ENCODE measurements around the gene FAM47E. TPM values are rescaled to one million over a fixed set of nuclear protein-coding genes. Genes with fewer than 3 reads are reported as not detected.
A peak's percentile ranks its signal among the peaks of the same experiment; 100 is the strongest.

FAM47E gene
- total RNA-seq, result 1.0 and 5.7 TPM in 2 replicates

DNA sequence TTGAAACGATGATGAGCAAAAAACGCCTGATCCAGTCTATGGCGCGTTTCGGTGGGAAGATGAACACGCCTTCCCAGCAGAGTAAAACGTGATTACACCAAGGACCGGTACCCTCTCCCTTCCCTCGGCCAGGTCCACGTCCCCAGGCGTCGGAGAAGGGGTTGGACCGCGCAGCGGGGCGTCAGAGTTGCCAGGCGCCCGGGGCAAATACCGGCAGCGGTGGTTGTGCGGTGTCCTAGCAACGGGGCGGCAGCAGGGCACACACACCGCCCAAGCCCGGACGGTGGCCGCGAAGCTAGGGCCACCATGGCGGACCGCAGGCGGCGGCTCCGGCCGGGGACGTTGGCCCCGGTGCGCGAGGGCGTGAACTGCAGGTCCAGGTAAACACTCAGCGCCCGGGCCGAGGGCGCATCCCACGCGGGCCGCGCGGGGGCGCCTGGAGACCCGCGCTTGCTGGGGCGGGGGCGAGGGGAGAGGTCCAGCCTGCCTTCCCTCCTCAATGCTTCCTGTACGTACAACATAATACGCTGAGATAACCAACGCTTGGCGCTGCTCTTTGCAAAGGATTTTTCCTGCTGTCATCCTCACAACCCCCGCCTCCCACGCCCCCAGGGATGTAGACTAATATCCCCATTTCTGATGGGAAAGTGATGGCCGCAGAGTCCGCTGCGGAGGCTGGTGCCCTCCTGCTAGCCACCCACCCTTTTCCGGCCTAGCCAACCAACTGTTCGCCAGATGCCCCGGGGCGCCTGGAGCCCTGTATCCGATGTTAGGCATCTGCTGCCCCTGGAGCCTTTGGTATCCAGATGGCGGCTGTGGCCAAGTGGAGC lies at the start of gene FAM47E:
FAM47E (plus strand) TSS at position 281 of the 830 bp plus-strand sequence; CDS start at position 307, 26 bp downstream.
- DNase-seq (ENCODE audit: low read depth), result peak; percentile 59

DNA sequence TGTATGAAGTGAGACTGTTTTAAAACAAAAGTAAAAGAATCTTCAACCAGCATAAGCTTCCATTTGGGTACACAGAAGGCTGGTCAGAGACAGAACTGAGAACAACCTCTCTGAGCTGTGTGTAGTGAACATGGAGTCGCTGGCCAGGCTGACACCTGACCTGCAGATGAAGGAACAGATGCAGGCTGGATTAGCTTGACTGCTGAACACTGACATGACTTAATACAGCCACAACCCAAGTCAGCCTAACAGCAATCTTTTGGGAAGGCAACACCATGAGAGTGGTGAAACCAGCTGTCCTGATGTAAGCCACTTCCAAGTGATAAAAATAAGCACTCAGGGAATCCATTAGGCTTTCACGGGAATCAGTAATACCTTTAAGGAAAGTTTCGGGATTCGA lies 48.0 kb upstream of the FAM47E start:
- no peak for DNase-seq (ENCODE audit: low read depth)

DNA sequence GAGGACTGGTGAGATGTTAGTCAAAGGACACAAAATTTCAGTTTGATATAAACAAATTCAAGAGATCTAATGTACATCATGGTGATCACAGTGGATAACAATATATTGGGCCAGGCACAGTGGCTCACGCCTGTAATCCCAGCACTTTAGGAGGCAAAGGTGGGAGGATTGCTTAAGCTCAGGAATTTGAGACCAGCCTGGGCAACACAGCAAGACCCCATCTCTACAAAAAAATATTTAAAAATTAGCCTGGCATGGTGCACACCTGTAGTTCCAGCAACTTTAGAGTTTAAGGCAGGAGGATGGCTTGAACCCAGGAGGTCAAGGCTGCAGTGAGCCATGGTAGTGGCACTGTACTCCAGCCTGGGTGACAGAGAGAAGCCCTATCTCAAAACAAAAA lies 46.6 kb upstream of the FAM47E start:
- DNase-seq (ENCODE audit: low read depth), result no peak

DNA sequence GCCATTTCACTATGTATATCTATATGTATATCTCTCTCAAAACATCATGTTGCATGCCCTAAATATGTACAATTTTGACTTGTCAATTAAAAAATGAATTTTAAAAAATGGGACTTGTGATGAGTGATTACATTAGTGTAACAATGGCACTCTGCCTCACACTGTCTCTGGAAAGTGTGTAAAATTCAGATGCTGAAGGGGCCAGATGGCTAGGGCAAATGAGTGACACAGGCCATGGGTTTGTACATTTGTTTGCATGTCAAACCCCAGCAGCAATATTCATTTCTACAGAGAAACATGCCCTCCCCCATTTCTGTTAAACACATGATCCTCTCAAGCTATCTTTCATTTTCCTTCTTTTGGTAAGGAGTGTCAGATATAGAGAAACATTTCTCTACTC lies 46.0 kb upstream of the FAM47E start:
- no peak for DNase-seq (ENCODE audit: low read depth)

DNA sequence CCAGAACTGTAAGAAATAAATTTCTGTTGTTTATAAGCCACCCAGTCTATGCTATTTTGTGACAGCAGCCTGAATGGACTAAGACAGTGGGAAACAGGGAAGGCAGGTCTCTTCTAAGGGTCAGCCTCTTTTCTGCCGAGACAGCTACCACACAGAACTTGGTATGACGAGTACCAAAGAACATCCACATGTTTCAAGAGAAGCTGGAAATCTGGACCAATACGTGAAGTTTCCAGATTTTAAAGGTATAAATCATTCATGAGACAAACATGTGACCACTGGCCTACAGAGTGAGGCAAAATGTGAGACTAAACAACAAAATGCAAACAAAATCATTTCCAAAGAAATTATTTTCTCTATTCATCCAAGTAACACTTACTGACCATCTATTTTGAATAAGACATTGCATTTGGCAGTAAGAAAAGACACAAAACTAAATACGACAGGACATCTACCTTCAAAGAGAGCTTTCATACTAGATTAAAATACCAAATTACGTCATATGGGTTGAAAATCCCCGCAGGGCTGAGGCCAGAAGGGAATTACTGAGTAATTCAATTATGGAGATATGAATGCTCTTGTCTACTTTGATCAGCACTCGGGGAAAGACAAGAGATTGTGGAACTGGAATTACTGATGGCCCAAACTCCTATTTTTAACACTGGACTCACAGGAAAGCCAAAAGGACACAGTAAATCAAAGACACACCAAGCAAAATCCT lies 45.1 kb upstream of the FAM47E start:
- no peak for DNase-seq (ENCODE audit: low read depth)

DNA sequence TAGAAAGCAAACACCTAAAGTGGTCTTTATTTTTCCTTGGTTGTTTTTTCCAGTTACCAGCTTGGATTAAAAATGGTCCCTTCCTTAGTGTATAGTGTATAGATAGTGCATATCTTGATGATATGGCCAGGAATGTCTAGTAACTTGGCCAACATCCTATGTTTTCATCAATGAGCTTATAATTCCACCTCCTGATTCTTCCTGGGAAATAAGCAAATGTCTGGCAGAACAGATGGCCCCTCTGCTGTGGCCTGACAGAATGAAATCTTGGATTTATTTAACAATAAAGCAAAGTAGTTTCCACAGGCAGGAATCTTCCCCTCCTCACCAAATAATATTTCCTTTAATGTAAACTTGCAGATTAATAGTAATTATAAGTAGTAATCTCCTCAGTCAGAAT lies 44.0 kb upstream of the FAM47E start:
- no peak for DNase-seq (ENCODE audit: low read depth)

DNA sequence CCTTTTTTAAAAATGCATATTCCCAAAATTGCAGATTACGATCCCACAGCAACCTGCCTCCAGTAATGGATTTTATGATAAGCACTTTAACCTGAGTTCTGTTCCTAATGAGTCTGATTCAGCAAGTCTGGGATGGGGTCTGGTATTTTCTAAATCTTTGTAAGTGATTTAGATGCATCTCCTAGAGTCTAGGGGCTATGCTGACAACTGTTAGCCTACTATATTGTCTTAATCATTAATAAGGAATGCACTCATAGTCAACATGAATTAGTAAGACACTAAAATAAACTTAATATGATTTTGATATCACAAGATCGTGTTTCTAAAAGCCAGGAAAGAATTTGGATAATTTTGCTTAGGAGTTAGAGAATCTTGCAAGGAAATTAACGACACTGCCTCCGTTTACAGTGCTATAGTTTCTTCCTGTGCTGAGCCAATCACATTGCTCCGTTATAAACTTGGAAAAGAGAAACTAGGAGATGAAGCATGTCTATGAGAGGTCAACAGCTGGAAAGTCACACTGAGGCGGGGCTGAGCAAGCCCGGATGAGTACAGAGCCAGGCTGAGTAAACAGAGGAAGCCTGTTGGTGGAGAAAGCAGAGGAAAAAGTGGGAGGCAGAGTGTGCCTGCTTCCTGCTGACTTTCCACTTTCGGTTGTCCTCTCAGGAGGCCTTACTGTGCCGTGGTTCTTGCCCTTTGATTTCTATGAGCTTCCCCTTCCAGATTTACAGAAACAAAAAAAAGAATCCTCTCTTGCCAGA lies 43.3 kb upstream of the FAM47E start:
- DNase-seq (ENCODE audit: low read depth), result peak; percentile 74

- no peak for DNase-seq (ENCODE audit: low read depth)
These were observed 41.6 kb upstream of the FAM47E start for GRCh38 chr4:76209881-76210280.

- DNase-seq (ENCODE audit: low read depth), result no peak
These were observed 41.1 kb upstream of the FAM47E start for GRCh38 chr4:76210452-76210851.

- DNase-seq (ENCODE audit: low read depth), result no peak
These were observed 39.5 kb upstream of the FAM47E start for GRCh38 chr4:76211769-76212708.

- no peak for DNase-seq (ENCODE audit: low read depth)
These were observed 38.6 kb upstream of the FAM47E start for GRCh38 chr4:76212851-76213414.

DNA sequence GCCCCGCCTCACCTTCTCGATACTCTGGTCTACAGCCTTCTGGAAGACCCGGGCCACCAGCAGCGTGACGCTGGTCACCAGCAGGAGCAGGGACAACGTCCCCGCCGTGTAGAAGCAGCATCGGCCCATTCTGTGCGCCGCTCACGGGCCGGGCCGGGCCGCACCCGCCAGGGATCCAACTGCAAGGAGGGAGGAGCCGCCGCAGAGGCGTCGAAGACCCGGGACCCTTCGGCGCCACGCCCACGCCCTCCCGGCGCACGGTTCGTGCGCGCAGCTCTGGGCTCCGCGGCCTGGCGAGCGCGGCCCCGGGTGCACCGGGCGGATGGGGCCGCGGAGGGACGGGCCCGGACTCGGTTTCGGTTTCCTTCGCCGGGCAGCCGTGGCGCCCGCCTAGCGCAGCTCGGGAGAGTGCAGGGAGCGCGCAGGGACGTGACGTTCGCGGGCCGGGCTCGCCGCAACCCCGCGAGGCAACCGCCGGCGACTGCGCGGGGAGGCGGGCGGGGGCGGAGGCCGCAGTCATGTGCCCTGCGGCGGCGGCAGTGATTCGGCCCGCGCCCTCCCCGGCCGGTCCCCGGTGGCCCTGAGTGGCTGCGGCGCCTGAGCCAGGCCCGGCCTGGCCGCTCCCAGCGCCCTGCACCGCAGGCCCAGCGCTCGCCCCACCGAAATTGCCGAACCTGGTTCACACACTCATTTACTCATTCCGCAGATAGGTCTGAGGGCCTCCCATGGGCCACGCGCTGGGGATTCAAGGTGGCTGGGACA lies 37.9 kb upstream of the FAM47E start, which contains the start of gene SCARB2:
SCARB2 (minus strand) TSS at position 410 of the 762 bp plus-strand sequence; CDS start at position 129, 281 bp downstream.
- DNase-seq (ENCODE audit: low read depth), result no peak

DNA sequence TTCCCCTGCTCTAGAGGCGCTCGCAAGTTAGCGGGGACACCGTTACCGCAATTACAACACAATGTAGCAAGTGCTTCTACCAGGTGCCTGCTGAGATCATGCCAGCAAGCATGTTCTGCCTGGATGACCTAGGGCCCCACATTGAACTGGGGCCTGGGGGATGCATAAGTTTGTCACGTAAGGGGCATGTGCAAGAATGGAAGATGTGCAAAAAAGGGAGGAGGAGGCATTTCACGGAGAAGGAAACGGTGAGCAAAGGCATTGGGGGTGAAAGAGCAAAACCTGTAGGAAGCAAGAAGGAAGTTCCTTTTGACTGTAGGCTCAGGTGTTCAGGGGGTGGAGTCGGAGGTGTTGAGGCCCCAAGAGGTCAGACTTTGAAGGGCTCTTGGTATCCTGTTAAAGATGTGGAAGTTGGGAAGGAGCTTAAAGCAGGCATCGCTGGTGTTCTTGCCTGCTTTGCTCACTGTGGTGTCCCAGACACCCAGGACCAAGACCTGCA lies 37.3 kb upstream of the FAM47E start:
- DNase-seq (ENCODE audit: low read depth), result no peak

DNA sequence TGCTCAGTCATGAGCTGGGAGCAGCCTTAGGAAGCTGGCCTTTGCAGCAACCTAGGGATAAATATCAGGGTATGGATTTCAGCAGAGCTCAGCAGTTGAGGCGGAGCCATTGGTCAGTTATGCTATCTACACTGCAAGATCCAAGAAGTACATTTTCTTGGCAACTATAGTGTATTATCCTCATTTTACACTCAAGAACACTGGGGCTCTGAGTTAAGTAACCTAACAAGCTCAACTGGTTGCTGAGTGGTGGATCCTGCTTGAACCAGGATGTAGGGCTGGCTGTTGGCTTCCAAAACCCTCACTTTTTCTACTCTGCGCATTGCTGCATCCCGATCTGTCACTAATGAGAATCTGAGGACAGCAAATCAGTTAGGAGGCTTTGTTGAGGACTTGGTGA lies 36.4 kb upstream of the FAM47E start:
- DNase-seq (ENCODE audit: low read depth), result no peak

DNA sequence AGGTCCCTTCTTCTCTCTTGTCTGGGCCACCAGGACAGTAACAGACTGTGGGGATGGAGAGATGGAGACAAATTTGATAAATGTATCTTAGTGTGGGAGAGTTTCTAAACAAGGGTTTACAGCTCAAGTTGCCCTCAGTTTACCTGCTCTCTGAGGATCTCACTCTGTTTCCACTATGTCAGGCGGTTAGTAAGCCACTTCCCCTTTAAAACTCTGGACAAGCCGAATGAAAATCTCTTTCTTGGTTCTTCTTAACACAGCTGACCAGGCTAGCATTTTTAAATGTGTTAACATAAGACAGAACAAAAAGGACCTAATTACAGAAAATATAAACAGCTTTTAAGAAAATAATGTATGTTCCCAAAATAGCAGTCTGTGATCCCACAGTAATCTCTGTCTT lies 35.0 kb upstream of the FAM47E start:
- DNase-seq (ENCODE audit: low read depth), result no peak

GRCh38 chr4:76216975-76217814 lies 34.3 kb upstream of the FAM47E start:
- no peak for DNase-seq (ENCODE audit: low read depth)

GRCh38 chr4:76219299-76220055 lies 32.0 kb upstream of the FAM47E start:
- DNase-seq (ENCODE audit: low read depth), result peak; percentile 97

DNA sequence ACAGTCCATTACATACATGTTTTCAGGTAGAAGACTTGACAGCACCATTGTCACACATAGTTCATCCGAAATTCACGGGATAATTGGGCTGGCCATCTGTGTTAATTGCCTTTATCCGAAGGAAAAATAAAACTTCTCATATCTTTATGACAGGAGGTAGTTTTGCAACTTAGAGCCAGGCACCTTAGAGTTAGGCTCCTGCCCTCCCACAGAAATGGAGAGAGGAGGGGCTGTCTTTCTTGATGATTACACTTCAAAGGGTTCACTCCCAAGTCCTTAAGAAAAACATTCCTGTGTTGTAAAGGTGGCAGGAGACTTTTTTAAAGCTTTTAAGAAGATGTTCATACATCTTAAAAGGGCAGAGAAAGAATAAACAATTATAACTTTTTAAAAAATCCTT lies 27.4 kb upstream of the FAM47E start:
- DNase-seq (ENCODE audit: low read depth), result no peak
